ENCODE data around the gene RHBDD2. TPM values are rescaled to one million over a fixed set of nuclear protein-coding genes. Genes with fewer than 3 reads are reported as not detected.
"Not testable (repeated sequence)": the region's sequence is repeated elsewhere in the genome, so short reads cannot be mapped to it uniquely, and the experiment has no call there.

RHBDD2 gene
- total RNA-seq, 1 donor from 2014 or later, result 34.1 TPM

GRCh38 chr7:75858410-75858809 lies 20.4 kb upstream of the RHBDD2 start:
- Histone ChIP-seq H3K4me3 (no peak overlapping the region), H3K36me3 (no peaks in the 10 kb centered on the region), H3K27me3 (no peaks in the 10 kb centered on the region), H3K9me3 (no peaks in the 10 kb centered on the region), H3K27ac (no peak overlapping the region), H3K4me1 (no peaks in the 10 kb centered on the region)
- DNase-seq (ENCODE audit: extremely low spot score in 2 of 2), result no peak
- TF ChIP-seq POLR2A (IDR thresholded peaks at IDR 0.05), result no peak
- TF ChIP-seq CTCF (IDR thresholded peaks at IDR 0.05), result no peak
- no peak for TF ChIP-seq POLR2AphosphoS5 (IDR thresholded peaks at IDR 0.05; ENCODE audit: insufficient read depth in 1 of 2, low read depth in 1 of 2)
- intact Hi-C loops (cut with DNase I), result no loop called here

GRCh38 chr7:75861636-75862035 lies 17.2 kb upstream of the RHBDD2 start:
- Histone ChIP-seq H3K36me3 (no peaks in the 10 kb centered on the region), H3K9me3 (no peaks in the 10 kb centered on the region), H3K27ac (no peak overlapping the region), H3K4me3 (no peak overlapping the region), H3K4me1 (no peaks in the 10 kb centered on the region), H3K27me3 (no peaks in the 10 kb centered on the region)
- intact Hi-C loops (cut with DNase I), result no loop called here
- TF ChIP-seq POLR2AphosphoS5 (IDR thresholded peaks at IDR 0.05; ENCODE audit: insufficient read depth in 1 of 2, low read depth in 1 of 2) (no peak), CTCF (IDR thresholded peaks at IDR 0.05) (no peak)
- no peak for DNase-seq (ENCODE audit: extremely low spot score in 2 of 2)

- DNase-seq (ENCODE audit: extremely low spot score in 2 of 2); H3K27ac ChIP-seq; intact Hi-C loops (cut with DNase I); H3K36me3 ChIP-seq; H3K27me3 ChIP-seq; H3K9me3 ChIP-seq; H3K4me1 ChIP-seq; H3K4me3 ChIP-seq: not testable (repeated sequence)
These were observed 14.6 kb upstream of the RHBDD2 start for GRCh38 chr7:75864251-75864650.

- DNase-seq (ENCODE audit: extremely low spot score in 2 of 2), result no peak
- intact Hi-C loops (cut with DNase I), result no loop called here
- no peaks in the 10 kb centered on the region for H3K36me3 ChIP-seq
- no peaks in the 10 kb centered on the region for H3K4me1 ChIP-seq
- no peaks in the 10 kb centered on the region for H3K27me3 ChIP-seq
- TF ChIP-seq POLR2AphosphoS5 (IDR thresholded peaks at IDR 0.05; ENCODE audit: insufficient read depth in 1 of 2, low read depth in 1 of 2), result no peak
- no peak for TF ChIP-seq CTCF (IDR thresholded peaks at IDR 0.05)
- TF ChIP-seq POLR2A (IDR thresholded peaks at IDR 0.05), result no peak
- H3K9me3 ChIP-seq, result no peaks in the 10 kb centered on the region
- H3K27ac ChIP-seq, result no peak overlapping the region
- H3K4me3 ChIP-seq, result no peak overlapping the region
These were observed 12.7 kb upstream of the RHBDD2 start for GRCh38 chr7:75866114-75866488.

GRCh38 chr7:75866489-75867389 lies 12.1 kb upstream of the RHBDD2 start:
- Histone ChIP-seq H3K27me3 (no peaks in the 10 kb centered on the region), H3K9me3 (no peaks in the 10 kb centered on the region), H3K4me1 (no peaks in the 10 kb centered on the region), H3K4me3 (no peak overlapping the region), H3K36me3 (no peaks in the 10 kb centered on the region), H3K27ac (no peak overlapping the region)
- intact Hi-C loops (cut with DNase I), result no loop called here
- DNase-seq (ENCODE audit: extremely low spot score in 2 of 2), result no peak
- TF ChIP-seq POLR2A (IDR thresholded peaks at IDR 0.05) (no peak), POLR2AphosphoS5 (IDR thresholded peaks at IDR 0.05; ENCODE audit: insufficient read depth in 1 of 2, low read depth in 1 of 2) (no peak), CTCF (IDR thresholded peaks at IDR 0.05) (peak; percentile 67 to 84 (median 67))

Data from vagina (tissue), 2 donors.